NCI-H2196 (cell line): ENCODE measurements around the gene SGO2.

Experiments used
- DNase-seq: peaks from one replicate; lab custom pipeline; 2025; ENCODE audit not compliant: unreplicated experiment; lab: John Stamatoyannopoulos, UW

SGO2 gene

DNA sequence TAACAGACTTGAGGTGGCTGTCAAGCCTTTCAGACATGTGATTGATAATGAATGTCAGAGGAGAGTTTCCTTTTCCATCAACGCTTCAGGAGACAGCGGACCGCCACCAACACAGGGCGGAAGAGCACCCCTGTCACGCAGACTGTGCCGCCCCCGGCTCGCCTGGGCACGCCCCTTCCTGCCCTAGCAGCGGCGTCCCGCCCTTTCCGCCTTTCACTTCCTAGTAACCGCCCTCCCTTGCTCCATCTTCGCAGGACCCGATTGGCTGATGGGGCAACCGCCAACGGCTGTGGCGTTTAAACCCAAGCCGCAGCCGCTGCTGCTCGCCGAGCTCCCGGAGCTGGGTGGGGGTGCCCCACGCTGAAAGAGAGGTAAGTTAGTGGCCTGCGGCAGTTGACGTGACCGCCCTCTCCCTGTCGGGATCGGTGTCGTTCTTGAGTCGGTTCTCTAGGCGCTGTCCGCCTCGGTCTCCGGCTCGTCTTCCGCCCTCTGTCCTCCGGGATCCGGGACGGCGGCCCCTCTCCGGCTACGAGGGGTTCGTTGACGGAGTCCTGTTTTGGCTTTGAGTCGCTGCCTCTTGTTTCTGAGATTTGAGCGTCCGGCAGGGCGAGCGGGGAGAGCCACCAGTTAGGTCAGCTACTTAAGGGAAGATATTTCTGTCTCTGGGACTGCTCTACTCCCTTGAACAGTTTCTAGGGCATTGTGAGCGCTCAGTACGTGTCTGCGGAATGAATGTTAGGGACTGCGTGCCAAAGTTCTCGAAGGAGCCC is at the start of gene SGO2:
Gene SGO2 (plus strand): TSS at position 326 of the 770 bp plus-strand sequence. CDS start 6,769 bp downstream, outside the sequence.
- peak; percentile 96 for DNase-seq

DNA sequence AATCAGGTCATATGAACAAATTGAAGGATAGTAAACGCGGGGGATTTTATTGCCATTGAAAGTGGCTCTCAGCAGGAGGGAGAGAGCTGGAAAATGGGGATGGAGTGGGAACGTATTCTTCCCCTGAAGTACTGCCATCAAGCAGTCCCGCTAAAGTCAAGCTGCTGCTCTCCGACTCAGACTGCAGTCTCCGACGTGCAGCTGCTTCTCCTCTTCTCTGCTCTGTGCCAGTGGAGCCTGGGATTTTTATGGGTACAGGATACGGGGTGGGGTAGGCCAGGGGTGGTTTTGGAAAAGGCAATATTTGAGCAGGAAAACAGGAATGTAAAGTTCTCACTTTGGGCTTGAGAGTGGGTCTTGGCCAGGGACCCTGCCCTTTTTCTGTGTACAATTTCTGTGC is 49.2 kb upstream of the SGO2 start:
- no peak for DNase-seq

DNA sequence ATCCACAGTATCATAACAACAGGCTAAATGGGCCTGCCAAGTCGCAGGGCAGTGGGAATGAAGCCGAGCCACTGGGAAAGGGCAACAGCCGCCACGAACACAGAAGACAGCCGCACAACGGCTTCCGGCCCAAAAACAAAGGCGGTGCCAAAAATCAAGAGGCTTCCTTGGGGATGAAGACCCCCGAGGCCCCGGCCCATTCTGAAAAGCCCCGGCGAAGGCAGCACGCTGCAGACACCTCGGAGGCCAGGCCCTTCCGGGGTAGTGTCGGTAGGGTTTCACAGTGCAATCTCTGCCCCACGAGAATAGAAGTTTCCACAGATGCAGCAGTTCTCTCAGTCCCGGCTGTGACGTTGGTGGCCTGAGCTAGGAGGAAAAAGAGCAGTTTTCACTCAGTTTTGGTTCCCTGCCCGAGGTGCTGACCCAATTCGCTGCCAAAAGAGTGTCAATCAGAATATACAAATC is 48.3 kb upstream of the SGO2 start:
- no peak for DNase-seq

DNA sequence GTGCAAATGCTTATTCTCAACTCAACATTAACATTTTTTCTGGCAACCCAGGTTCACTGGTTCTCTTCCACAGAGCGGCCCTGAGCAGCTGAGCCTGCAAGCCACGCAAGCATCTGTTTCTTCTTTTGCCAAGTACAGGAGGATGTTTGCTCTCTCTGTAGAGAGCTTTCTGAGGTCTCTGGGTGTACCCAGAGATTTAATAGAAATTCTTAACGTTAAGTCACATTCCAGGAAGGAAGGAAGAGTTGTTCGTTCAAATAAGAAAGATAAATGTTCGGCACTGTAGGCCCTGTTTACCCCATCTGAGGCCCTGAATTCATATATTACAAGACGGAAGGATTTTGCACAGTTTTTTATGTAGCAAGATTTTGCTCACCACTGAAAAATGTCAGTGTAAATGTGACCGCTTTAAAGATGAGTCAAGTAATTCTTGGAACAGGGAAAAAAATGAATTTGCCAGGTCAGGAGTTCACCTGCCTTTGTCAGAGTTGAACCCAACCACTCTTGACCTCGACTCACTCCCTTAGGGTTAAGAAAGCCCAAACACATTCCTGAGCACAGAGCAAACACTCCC is 46.2 kb upstream of the SGO2 start:
- DNase-seq = no peak

DNA sequence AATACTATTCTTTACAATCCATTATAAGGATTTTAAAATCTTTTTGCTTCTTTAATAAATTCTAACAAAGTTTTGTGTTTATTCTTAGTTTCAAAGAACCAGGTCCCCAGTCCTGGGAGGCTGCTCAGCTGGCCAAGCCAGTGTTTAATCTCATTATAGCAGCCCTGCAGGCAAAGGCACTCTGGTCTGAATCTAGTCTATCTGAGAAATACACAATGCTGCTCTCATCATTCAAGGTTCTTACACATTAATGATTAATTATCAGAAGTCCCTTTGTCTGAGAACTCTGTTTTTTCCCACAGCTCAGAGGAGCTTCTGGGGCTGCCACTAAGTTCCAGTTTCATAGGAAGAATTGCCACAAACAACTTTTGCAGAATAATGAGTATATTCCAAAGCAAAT is 43.8 kb upstream of the SGO2 start:
- no peak for DNase-seq

DNA sequence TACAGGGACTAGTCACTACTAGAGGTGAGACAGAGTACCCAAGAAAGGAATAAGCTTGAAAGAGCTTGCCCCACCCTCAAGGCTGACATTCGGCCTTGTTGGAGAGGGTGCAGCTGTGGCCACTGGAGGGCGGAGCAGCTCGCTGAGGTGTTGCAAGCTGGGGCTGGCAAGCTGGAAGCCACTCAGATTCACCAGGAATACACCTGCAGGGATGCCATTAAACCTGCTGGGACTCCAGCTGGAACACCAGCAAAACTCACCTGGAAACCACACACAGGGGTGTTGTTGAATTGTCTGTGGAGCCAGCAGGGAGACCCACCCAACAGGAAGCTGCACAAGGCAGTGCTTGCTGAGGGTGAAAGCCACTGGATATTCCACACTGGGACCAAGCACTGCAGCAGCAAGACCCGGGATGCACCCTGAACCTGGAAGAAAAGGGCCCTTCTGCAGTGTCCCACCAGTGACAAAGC is 42.2 kb upstream of the SGO2 start:
- peak; percentile 70 for DNase-seq

GRCh38 chr2:200484934-200485333 is 41.1 kb upstream of the SGO2 start:
- no peak for DNase-seq

DNA sequence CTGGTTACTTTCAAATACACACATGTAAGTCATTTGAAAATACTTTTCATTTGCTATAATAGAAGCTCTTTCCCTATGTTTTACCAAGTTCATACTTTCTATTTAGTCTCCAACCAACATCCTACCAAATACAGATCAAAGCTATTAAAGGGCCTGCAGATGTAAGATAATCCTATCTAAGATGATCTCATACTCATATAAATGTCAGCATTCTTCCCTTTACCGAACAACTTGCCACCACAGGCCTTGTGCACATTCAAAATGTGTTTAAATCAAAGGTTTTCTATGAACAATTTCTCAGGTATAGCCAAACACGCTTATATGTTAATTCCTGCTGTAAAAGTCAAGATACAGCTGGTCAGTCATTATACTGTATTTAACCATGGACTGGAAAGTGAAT is 39.5 kb upstream of the SGO2 start:
- no peak for DNase-seq

DNA sequence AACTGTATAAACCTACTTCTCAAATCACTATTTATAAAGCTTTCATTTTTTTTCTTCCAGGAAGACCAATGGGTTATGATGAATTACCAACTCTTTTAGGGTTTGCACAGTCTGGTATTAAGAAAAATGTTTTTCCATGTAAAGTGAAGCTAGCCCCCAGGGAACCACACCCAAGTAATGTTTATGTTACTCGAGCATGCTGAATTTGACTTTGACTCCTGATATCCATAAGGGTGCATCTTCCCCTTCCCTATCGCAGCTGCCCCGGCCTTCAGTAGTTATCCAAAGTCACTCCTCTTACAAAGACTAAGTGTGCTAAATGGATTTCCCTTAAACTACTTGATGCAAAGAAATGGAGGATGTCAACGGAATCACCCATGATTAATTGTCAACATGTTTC is 37.8 kb upstream of the SGO2 start:
- DNase-seq = no peak

DNA sequence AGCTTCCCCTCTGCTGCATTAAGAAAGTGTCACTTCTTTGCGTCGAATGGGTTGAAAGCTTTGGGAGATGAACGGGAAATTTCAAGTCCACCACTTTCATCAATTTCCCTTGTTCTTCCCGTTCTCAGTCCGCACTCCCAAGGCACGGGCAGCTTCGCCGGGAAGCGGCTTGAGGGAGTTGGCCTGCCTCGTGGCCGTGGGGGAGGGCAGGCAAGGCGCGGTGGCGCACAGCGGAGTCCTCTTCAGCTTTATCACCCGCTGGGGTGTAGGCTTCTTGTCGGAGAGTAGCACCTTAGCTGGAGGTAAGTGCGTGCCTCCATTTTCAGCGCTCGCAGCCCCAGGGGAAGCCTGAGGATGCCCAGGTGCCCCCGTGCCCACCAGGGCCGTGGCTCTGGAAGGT is 36.0 kb upstream of the SGO2 start:
- DNase-seq = no peak

DNA sequence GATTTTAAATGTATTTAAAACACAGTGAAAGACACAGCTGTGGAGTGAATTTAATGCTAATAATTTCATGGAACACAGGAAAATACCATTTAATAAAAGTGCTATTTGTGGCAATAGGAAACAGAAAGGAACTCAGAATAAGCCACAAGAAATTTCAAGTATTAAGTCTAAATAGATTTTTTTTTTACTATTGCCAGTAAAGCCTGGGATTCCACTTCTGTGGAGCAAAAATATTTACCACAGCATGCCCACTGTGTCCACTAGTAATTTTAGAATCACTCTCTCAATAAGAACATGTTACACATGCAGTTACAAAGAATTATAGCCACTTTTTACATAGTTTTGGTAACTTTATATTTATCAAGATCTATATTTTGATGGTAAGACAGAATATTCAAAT is 33.4 kb upstream of the SGO2 start:
- no peak for DNase-seq

DNA sequence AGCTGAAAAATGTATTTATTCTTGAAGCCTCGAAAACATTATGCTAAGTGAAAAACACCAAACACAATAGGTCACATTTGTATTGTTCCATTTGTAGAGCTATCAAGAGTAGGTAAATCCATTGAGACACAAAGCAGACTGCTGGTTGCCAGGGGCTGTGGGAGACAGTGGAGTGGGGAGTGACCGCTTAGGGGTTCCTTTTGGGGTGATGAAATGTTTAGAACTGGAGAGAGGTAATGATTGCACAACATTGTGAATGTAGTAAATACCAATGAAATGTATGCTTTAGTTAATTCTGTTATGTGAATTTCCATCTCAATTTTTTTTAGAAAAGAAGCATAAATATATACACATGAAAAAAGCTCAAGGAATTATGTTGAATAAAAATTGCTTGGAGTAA is 32.0 kb upstream of the SGO2 start:
- no peak for DNase-seq

- no peak for DNase-seq
These were observed 29.3 kb upstream of the SGO2 start for GRCh38 chr2:200496696-200497095.

- DNase-seq = no peak
These were observed 27.4 kb upstream of the SGO2 start for GRCh38 chr2:200498402-200499162.

GRCh38 chr2:200502196-200502595 is 23.8 kb upstream of the SGO2 start:
- DNase-seq = no peak

DNA sequence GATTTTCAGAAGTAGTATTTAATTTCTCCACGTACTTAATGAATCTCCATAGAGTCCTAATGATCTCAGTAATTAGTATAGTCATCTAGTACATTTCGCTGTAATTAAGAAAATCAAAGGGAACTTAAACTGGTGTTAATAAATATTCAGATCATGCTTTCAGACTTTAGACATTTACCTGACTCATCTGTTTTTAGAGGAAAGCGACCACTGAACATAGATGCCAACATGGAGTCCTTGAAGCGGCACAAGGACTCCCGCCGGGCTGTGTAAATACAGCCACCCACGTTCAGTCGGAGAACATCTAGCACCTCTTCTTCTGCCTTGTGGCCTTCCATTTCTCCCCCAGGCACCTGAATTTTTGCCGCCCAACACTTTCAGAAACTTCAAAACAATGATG is 19.3 kb upstream of the SGO2 start:
- no peak for DNase-seq

DNA sequence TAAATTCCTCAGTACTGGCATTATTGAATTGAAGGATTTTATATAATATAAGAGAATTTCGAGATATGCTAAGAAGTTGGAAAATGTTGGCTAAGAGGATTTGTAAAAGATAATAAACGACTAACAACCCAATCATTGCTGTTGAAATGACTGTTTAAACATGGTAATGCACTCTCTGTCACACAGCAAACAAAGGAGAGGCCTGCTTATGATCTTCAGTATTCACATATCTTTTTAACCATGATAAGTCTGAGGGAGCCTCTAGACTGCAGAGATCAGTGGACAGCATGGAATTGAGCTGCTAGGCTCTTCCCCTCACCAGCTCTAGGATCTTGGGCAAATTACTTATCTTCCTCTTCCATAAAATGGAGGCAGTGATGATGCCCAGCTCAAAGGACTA is 18.8 kb upstream of the SGO2 start:
- no peak for DNase-seq

DNA sequence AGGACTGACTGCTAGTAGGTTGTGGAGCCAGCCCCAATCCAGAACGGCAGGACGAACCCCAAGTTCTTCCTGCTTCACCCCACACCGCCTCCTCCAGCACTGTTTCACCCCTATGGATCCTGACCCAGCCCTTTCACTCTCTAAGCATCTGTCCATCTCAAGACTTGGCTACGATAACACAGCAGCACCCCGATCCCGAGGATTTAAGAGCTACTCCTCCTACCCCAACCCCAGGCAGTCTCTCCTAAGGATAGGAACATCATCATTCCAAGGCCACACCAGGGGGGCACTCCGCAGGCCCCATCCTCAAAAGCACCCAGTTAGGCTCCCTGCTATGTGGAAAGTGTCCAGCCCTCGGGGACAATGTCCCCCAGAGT is 16.8 kb upstream of the SGO2 start:
- no peak for DNase-seq

DNA sequence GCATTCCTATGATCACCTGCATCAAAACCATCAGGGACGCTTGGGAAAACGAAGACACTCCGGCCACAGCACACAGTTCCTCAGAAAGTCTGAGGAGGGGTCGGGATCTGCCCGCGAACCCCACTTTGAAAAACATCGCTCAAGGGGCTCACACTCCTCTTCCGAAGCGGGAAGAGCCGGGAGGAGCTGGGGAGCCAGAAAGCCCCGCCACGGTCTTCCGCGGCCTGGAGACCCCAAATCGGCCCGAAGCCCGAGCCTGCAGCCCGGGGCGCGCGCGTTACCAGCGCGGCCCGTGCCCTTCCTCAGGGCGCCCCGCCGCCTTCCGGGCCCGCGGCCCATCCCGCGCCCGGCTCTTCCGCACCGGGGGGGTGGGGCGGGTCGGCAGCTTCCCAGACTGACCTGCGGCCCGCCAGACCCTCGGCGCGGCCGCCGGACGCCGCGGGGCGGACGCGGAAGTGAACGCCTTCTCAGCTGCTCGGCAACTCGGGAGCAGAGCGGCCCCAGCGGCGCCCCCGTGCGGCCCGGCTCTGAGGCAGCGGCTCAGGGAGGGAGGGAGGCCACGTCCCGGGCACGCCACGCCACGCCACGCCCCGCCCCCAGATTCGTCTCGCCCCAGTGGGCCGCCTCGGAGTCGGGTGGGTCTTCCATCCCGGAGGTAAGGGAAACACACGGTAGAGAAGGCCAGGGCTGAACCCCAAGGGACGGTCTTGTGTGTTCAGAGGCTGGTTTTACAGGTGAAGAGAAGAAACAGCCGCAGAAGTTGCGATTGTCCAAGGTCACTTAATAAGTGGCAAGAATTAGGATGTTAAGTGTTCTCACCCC is 16.2 kb upstream of the SGO2 start, which contains the start of gene KCTD18:
Gene KCTD18 (minus strand): TSS at position 457 of the 822 bp plus-strand sequence. CDS start 3,052 bp downstream, outside the sequence.
- DNase-seq = peak; percentile 89

DNA sequence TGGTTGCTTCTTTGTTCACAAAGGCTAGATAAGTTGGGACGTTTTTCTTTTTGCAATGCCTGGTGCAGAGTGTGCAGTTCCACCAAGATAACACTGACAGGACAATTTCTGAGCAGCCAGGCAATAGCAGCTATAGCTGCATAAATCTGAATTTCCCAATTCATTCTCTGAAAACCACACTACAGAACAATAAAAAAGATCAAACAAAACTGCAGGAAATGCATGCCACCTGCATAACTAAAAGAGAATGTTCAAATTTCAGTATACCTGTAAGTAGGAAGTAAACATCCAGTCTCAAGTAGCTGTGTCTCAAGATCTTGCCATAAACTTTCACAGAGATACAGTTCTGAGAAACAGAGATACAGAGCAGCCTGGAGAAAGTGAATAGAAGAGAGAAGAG is 10.9 kb upstream of the SGO2 start:
- DNase-seq = no peak

DNA sequence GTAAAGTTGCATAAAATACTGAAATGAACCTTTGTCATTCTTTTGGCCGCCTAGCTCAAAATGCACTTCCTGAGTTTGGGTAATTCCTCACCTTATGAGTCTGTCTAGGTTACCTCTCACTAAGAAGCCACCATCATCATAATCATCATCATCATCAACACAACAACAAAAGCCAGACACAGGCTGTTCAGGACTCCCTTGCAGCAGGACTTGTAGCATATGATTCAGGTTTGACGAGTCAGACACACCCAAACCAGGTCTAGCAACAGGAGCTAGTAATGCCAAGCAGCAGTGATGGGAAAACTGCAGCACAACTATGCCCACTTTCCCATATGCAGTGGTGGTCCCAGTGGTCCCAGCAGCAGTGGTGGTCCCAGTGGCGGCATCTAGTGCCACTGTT is 2.8 kb upstream of the SGO2 start:
- DNase-seq = no peak
